Fibroblast of gingiva (primary cell): Measurements from ENCODE around the gene TMEM183A.

Experiments
- DNase-seq: peaks from one replicate; pipeline ENCODE4 v3.0.0-alpha.2; 2011; ENCODE audit warnings: low read depth

Gene TMEM183A

DNA sequence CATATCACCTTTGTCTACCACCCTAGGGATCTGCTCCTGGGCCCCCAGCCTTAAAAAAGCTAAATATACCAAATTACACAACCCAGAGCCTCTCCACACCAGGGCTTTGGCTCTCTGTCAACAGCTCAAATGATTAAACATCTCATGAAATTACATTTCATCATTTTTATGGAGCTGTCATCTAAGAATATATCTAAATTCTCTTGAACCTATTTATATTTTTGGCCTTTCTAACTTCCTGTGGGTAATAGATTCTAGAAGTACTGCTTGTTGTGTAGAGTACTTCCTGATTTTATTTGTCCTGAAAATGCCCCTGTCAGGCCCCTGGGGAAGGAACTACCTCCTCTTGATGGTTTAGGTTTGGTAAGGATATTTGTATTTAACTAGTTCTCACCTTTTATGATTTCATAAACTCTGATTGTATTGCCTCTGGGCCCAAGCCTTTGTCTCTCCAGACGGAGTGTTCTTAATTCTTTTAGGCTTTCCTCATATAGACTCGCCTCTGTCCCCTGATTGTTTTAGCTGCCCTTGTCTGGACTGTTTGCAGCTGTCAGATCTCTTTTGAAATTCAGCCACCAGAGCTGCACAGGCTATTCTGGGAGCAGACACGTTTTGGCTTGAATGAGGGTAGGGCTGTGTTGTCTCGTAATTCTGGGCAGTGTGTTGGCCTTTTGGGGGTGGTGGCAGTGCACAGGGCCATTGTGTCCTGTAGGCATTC is 62.0 kb downstream of the TMEM183A start:
- no peak for DNase-seq

DNA sequence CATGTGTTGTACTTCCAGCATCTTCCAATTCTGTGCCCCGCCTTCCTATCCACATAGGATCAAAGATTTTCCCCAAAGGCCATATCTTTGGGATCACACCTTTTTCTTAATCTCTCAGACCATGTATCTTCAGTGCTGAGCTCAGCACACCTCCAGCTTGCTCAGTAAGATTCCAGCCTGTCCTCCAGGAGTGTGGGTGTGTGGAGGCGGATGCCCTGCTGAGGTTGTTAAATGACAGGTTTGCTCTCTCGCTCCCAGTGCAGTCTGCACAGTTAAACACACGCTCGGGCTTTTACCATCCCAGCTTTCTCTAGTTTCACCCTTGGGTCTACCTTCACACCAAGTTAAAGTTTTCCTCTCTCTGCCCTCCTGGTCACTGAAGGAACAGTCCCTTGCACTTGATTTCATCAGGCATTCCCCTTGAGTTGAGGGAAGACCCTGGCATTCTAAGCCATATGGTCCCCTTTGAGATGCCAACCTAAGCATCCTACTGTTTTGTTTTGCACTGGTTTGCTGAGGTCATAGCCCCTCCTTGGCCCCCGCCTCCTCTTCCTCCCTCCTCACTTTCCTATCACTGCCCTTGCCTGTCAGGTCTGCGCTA is 64.9 kb downstream of the TMEM183A start:
- DNase-seq: no peak

DNA sequence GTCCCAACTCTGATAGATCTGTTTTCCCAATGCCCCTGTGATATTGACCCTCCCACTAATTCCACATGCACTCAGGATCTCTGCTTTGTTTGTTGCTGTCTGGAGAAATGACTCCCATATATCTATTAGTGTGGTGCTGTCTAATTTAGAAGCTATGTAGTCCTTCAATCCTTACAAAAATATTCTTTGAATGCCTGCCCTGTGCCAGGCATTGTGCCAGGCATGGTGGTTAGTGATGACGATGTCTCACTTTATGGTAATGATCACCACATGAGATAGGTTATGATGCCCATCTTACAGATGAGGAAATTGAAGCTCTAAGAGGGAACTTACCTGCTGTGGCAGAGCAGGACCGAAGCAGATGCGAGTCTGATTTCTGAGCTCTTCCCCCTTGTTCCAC is 65.7 kb downstream of the TMEM183A start:
- DNase-seq: no peak

DNA sequence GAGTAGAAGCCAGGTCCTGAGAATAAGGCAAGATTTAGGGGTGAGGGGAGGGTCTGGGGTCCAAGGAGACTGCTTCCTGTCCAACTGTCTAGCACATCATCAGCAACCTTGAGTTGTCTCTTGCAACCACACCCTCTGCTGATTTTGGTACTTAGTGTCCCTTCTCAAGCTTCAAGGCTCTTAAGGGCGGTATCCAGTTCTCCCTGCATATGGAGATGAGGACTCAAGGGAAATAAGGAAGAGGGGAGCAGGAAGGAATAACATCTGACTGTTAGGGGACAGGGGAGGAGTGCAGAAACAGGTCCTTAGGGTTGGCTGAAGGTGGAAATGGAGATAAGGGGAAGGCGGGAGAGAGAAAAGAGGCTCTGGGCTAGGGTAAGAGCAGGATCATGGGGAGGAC is 66.3 kb downstream of the TMEM183A start:
- DNase-seq: no peak
